ENCODE data around the gene SETBP1. TPM values are rescaled to one million over a fixed set of nuclear protein-coding genes. Genes with fewer than 3 reads are reported as not detected.

Gene SETBP1
- total RNA-seq, 1 donor from 2014 or later: 30.1 TPM

- DNase-seq: no peak
These were observed 343.8 kb downstream of the SETBP1 start for GRCh38 chr18:45024357-45025088.

- no peak for DNase-seq
These were observed 344.4 kb downstream of the SETBP1 start for GRCh38 chr18:45025089-45025450.

- no peak for DNase-seq
These were observed 345.5 kb downstream of the SETBP1 start for GRCh38 chr18:45026162-45026561.

- no peak for DNase-seq
These were observed 353.5 kb downstream of the SETBP1 start for GRCh38 chr18:45034179-45034578.

- no peak for DNase-seq
These were observed 356.9 kb downstream of the SETBP1 start for GRCh38 chr18:45037618-45038017.

- no peak for DNase-seq
These were observed 358.7 kb downstream of the SETBP1 start for GRCh38 chr18:45039376-45039775.

GRCh38 chr18:45040879-45041278 is 360.2 kb downstream of the SETBP1 start:
- peak; percentile 56 for DNase-seq

- no peak for DNase-seq
These were observed 364.1 kb downstream of the SETBP1 start for GRCh38 chr18:45044787-45045186.

GRCh38 chr18:45046228-45046627 is 365.5 kb downstream of the SETBP1 start:
- DNase-seq: no peak

GRCh38 chr18:45046961-45047360 is 366.3 kb downstream of the SETBP1 start:
- DNase-seq: no peak

GRCh38 chr18:45049578-45050319 is 369.1 kb downstream of the SETBP1 start:
- no peak for DNase-seq

- DNase-seq: peak; percentile 90
These were observed 370.3 kb downstream of the SETBP1 start for GRCh38 chr18:45050712-45051601.

GRCh38 chr18:45054636-45055035 is 373.9 kb downstream of the SETBP1 start:
- DNase-seq: no peak

- DNase-seq: no peak
These were observed 375.1 kb downstream of the SETBP1 start for GRCh38 chr18:45055811-45056210.

- no peak for DNase-seq
These were observed 376.2 kb downstream of the SETBP1 start for GRCh38 chr18:45056926-45057325.

GRCh38 chr18:45057955-45058600 is 377.4 kb downstream of the SETBP1 start:
- DNase-seq: no peak

- DNase-seq: no peak
These were observed 379.0 kb downstream of the SETBP1 start for GRCh38 chr18:45059695-45060094.

GRCh38 chr18:45060102-45060501 is 379.4 kb downstream of the SETBP1 start:
- no peak for DNase-seq

GRCh38 chr18:45061359-45061758 is 380.7 kb downstream of the SETBP1 start:
- DNase-seq: no peak

- DNase-seq: no peak
These were observed 382.8 kb downstream of the SETBP1 start for GRCh38 chr18:45063246-45064038.

- DNase-seq: no peak
These were observed 385.5 kb downstream of the SETBP1 start for GRCh38 chr18:45066210-45066609.
